ENCODE results near the gene OSBPL6.

OSBPL6 gene

DNA sequence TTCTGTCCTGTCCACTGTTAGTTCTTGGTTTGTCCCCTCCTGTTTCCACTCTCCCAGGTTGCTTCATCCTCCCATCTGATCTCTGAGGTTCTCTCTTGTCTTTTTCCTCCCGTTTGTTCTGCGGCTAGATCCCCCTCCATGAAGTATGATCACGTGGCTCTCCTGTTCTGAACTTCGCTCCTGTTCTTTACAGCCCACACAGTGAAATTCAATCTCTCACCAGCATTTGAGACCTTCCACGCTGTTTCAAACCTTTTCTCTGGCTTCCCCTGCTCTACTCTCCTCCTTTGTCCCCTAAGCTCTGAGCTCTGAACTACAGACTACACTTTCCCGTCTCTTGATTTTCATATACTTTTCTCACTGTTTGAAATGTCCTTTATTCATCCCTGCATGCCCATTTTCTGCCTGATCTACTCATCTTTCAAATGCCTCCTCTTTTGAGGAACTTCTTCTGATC lies 83.5 kb downstream of the OSBPL6 start:
- DNase-seq = no peak

DNA sequence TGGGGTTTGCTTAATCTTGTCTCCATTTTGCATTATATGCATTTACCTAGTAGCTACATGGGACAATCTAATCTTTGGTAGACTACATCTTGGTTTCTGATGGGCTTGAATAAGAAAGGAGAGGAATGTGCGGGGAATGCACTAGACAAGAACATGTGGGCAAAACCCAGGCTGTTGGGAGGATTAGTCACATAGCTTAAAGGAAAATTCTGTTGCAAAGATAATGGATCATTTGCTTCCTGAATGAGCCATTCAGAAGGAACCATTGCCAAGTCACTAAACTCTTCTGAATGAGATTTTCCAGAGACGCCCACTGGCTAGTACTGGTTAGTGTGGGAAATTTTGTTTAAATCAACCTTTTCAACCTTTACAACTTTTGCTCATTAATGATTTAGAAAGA lies 84.8 kb downstream of the OSBPL6 start:
- no peak for DNase-seq

DNA sequence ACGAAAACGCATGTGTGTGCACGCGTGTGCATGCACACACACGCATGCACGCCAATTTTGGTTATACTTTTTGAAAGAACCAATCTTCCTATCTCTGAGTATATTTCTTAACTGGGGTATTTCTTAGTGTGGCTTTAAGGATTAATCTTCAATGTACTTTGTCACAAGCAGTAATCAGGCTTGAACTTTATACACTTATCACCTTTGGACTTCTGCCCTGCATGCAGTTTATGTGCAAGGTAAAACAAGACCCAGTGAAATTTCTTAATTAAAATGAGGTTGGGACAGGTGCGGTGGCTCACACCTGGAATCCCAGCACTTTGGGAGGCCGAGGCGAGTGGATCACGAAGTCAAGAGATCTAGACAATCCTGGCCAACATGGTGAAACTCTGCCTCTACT lies 85.3 kb downstream of the OSBPL6 start:
- no peak for DNase-seq

DNA sequence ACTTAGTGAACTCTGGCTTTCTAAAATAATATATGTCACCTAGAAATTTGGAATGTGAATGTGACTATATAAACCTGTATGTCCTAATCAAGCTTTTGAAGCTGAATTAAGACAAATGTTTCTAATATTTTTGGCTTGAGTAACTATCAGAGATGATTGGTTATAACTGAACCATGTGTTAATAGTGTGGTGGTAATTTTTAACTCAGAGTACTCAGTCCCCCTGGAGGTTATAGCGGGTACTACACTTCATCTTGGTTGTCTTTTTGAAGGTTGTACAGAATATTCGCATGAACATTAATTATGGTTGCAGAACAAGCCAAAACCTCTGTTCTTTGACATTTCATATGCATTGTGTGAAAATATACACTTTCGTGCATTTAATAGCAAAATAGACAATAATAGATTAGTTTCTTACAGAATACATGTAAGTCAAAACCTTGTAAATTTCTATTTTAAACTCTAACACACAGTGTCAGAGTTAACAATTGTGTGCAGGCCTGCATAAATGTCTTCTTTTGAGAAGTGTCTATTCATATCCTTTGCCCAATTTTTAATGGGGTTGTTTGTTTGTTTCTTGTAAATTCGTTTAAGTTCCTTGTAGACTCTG lies 86.0 kb downstream of the OSBPL6 start:
- no peak for DNase-seq

DNA sequence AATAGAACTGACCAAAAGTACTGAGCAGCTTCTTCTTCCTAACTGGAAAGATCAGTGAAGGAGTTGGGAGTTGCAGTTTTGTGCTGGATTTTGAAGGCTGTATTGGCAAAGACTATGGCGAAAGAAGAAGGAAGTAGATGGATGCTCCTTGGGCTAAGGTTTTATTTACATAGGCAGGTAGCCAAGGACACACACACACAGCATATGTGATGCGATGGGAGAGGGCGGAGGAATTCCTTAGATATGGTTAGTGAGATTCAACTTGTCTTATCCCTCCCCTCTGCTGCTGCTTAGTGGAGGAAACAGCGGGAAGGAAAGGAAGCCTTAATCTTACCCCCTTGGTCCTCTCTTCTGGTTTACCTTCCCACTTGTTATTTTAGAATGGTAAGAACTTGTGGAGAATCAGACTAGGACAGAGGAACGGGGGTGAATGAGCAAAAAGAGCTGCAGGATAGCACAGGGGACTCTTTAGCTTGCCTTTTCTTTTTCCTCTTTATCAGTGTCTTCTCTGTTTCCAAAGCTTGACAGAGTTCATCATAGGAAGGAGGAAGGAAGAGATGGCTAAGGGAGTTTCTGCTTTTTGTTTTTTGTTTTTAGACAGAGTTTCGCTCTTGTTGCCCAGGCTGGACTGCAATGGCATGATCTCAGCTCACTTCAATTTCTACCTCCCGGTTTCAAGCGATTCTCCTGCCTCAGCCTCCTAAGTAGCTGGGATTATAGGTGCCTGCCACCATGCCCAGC lies 87.9 kb downstream of the OSBPL6 start:
- no peak for DNase-seq

DNA sequence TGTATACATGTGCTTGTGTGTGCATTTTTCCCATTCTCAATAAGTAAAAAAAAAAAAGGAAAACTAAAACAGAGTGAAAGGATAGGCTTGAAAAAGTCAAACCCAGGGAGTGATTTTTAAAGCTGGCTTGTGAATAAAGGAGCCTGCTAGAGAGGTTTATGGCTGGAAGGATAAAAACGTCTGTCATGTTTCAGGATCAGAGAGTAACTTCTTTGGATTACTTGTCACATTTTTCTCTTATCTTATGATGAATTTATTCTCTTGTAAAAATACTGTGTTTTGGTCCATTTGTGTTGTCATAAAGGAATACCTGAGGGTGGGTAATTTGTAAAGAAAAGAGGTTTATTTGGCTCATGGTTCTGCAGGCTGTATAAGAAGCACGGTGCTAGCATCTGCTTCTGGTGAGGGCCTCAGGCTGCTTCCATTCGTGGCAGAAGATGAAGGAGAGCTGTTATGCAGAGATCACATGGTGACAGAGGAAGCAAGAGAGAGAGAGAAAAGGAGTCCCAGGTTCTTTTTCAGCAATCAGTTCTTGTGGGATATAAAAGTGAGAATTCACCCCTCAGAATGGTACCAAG lies 89.1 kb downstream of the OSBPL6 start:
- no peak for DNase-seq

DNA sequence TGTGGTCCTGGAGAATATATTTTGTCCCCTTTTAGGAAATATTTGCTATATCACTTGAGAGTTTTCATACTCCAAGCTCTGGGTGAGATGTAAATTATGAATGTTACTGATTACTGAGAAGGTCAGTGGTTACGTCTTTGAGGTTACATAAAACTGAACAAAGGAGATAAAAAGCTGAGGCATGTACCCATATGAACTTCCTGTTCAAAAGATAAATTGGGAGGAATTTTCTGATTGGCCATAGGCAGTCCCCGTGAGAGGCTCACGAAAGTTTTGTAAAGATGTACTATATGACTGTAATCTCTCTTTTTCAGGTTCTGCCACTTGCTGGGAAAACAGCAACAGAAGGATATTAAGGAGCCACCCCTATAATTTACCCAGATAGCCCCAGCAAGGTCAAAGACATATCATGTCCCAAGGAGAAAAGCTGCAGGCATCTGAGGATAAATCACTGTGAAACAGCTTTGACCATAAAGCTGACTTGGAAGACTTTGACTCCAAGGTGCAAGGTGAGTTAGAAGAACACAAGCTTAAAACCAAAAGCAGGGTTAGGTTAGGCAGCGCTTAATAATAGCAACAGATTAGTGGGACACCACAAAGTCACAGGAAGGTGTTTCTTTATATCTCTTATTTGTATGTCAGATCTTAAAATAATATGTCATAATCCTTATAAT lies 90.4 kb downstream of the OSBPL6 start:
- DNase-seq = no peak

DNA sequence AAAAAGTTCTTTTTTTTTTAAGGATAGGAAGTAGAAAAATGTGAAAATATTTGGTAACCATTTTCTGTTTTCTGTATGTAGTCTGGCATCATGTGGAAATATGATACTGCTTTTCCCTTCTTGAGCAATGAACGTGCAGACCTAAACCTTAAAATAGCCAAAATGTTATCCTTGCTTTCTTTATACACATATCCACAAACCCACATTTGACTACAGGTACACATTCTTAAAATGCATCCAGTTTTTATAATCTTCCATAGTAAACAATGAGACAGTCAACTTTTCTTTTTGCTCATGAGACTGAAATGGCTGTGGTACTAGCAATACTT lies 90.9 kb downstream of the OSBPL6 start:
- DNase-seq = no peak

DNA sequence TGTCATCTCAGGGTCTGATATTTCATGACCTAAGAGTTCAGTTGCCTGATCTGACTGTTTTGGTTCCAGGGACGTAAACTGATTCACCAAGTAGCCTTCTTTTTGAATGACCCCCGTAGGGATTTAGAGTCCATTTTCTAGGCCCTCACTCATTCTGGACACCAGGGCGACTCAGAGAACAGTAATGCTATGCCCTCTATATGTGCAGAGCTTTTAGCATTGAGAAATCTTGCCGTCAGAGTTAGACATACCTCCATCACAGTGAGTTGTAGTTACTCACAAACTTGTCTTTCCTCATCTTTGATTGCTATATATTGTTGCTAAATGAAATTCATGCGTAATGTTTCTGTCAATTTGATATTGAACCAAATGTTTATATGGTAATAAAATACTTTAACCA lies 92.3 kb downstream of the OSBPL6 start:
- DNase-seq = no peak

DNA sequence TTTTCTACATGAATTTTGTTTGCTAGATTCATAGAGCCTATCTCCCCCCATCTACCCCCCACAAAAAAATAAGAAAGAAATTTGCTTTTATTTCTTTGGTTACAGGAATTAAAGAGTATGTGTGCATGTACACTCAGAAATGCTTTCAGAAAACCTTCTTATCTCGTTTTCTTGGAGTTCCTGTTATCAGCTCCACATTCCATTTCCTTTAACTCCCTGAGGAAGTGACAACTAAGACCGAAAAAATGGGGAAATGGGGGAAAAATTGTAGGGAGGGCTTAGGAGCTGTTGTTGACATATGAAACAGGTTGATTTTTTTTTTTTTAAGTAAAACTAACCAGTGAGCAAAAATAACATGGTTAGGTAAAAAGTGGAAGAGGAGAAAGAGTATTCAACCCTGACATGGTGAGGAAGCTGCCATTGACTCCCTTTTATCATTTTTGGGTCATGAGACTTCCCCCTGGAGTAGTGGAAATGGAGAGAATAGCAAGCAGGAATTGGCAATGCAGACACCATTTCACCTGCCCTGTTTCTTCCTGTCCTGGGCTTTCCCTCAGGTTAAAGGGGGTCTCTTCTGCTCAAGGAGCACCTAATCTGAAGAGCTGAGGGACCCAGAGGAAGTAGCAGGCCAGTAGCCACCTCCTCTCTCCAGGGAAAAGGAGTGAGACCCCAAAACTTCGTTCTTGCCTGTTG lies 93.5 kb downstream of the OSBPL6 start:
- DNase-seq = no peak

DNA sequence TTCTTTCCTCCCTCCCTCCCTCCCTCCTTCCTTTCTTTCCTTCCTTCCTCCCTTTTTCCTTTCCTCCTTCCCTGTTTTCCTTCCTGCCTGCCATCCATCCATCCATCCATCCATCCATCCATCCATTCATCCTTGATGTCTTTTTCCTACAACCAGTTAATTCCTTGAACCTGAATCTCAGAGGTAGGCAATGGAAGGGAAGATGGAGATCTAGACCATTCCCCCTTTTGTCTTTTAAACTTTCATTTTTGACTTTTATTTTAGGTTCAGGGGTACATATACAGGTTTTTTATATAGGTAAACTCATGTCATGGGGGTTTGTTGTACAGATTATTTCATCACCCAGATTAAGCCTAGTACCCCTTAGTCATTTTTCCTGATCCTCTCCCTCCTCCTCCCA lies 97.4 kb downstream of the OSBPL6 start:
- DNase-seq = no peak

DNA sequence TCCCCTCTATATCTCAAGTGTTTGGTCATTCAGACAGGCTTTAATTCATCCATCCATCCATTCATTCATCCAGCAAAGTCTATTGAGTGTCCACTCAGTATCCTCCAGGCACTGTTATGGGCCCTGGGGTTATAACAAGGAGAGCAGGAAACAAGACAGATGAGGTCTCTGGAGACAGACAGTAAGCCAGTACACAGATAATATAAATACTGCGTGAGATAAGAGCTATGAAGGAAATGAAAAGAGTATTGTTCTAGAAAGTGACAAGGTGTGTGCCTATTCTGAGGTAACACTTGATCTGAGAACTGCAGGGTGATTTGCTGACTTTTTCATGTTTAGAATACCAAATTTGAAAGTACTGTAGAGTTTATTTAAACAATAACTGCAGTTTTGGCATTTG lies 98.3 kb downstream of the OSBPL6 start:
- no peak for DNase-seq

DNA sequence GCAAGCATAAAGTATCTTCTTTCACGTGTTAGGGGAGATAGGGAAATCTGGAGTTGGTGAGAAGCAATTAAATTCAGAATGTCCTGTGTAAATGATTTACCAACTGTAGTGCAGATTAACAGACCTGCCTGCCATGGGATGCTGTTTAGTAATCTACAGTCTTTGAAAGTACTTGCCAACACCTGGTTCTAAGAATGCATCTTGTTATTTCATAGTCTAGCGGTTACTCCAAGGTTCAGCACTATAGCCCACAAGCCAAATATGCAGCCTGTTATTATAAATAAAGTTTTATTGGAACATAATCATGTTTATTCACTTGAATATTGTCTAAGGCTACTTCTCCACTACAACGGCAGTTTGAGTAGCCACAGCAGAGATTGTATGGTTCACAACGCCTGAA lies 100.8 kb downstream of the OSBPL6 start:
- no peak for DNase-seq

DNA sequence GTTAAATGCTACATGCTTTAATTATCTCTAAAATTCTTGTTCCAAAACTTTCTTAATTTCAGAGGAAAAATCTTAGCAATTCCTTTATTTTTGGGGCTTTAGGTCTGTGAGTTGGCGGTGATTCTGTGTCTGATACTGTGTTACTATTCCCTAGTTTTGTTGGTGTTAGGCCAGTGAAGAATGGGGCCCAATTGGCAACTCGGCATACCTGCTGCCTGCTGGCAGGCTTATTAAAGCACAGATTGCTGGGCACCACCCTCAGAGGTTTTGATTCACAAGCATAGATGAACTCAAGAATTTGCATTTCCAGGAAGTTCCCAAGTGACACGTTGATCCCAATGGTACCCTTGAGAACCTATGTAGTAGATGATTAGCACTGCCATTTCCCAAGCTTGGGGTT lies 101.6 kb downstream of the OSBPL6 start:
- DNase-seq = no peak

DNA sequence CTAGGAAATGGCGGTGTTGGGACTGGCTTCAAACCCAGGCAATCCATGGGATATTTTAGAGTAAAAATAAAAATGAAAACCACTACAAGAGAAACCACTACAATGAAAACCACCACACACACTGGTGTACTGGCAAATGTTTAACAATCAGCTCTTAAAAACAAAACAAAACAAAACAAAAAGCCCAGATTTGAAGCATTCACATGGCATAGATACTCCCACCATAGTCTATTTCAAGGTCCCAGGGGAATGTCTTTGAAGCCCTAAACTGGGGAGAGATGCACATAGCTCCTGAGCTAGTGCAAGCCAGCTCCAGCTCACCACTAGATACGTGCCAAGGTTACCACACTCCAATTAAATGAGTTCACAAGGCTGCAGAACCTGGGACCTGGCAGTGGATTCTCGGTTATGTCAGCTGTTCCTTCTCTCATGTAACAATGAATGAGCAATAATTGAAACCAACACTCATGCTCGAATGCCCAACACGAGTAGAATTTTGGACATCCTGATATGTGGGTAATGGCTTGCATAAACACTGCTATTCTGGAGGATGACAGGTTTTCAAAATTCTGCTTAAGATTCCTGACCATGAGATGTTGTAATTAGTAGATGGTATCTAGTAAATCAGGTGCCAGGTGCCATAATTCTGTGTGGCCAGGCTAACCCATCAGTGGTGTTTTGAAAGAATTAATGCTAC lies 102.2 kb downstream of the OSBPL6 start:
- DNase-seq = no peak

DNA sequence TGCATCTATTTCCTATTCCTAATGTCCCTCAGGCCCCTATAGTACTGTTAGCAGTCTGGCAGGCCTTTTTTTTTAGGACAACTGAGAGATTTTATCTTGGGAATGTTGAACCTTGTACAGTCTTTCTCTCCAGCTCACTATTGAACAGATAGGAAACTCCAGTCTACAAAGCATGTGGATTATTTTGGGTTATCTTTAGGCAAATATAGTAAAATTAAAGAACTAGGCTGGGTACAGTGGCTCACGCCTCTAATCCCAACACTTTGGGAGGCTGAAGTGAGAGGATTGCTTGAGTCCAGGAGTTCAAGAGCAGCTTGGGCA lies 102.7 kb downstream of the OSBPL6 start:
- DNase-seq = no peak

DNA sequence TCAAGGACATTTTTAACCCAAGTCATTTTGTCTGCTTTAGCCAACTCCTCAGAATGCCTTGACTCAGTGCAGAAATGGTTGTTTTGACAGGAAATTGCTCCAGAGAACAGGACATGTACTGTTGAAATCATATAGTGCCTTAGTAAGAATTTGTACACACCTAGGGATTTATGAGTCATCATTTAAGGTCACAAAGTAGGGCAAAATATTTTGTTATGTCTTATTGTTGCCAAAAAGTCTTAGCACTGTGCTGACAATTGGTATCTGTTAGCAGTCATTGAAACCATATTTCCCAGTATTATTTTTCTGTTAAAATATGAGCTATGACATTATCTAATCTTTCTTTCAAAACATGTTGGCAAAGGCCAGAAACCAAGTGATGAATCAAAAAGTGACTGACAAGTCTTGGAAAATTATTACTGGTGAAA lies 104.5 kb downstream of the OSBPL6 start:
- no peak for DNase-seq

DNA sequence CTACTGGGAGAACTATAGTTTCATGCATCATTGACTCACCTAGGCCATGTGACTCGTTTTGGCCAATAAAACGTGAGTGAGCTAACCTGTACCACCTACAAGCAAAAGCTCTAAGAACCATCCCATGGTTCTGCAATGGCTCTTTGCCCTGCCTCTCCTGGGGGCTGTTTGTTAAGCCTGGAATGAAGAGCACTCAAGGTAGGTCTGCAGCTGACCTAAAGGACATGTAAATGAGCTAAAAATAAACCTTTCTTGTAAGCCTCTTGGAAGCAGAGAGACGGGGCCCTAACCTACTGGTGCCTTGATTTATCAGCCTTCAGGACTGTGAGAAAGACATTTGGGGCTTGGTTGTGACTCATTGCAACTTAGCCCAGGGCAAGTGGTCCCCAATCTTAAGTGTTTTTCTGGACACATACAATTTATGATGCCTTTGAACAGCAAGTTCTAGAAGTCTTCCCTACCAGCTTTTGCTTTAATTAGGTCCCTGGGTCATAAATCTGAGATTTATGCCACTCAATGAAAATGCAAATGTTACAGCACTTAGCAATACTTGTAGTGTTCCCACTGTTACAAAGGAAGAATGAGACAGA lies 107.4 kb downstream of the OSBPL6 start:
- DNase-seq = no peak

DNA sequence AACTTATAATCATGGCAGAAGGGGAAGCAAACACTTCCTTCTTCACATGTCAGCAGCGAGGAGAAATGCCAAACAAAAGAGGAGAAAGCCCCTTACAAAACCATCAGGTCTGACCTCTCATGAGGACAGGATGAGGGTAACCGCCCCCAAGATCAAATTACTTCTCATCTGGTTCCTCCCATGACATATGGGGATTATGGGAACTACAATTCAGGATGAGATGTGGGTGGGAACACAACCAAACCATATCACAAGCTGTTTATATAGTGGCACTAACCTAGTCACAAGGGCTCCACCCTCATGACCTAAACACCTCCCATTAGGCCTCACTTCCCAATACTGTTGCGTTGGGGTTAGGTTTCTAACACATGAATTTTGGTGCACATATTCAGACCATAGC lies 110.0 kb downstream of the OSBPL6 start:
- DNase-seq = no peak

DNA sequence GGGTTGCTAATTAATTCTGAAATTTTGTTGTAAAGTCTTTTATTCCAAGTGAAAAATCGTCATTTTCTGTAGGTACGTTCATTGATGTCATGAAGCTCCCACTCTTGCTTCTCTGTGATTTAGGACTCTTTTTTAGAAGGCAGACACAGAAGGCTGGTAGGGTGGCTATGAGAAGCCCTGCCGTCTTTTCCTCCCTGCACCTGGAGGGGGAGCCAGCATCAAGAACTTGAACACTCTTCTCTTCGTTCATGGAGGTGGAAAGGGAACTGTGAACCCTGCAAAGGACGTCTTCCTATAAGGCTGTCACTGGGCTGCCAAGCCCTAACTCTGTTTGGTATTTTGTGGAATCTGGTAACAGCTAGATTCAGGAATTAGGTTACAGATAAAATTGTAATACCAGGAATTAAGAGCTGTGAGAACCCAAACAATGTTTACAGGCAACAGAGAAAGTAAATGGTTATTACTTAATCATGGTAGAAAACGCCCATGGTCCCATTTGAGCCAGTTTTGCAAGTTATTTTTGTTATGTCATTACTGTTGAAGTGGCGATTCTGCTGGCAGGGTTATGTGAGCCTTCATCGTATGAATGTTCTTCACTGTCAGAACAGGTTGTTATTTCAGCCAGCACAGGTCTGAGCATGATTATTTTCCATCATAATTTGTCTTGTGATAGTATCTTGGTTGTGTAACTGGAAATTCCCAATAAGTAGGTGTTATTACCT lies 112.2 kb downstream of the OSBPL6 start:
- no peak for DNase-seq

DNA sequence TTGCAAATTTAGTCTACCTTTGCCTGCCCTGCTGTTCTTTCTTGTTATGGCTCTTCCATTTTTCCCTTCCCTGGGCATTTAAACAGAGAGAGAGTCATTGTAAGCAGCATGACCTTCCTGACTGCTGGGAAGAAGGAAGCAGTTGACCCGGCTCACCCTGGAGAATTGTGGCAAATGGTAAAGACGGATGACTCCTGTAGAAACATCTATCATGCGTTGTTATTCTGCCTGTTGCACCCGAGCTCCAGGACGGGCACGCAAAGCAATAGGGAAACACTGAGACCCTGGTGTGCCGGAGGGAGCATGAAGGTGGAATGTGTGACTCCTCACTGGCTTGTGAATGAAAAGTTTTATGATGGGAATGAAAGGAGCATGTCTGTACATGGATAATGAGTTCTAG lies 113.3 kb downstream of the OSBPL6 start:
- DNase-seq = no peak

DNA sequence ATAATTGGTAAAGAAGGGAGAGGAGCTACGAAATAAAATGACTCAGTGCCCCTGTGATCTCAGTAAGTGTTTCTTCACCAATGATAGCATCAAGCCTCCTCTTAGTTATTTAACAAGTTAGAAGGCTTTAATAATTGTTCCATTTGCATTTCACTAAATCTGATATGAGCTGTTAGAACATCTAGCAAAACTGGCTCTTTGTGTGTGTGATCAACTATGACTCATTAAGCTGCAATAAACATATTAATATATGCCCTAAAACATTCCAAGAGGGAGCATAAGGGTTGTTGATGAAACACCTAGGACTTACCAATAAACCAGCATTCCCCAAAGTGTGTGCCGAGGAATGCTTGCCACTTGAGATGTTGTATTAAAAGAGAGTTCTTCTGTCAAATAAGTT lies 115.2 kb downstream of the OSBPL6 start:
- DNase-seq = no peak
